ENCODE measurements around the gene CLEC19A.

The CLEC19A gene

GRCh38 chr16:19328364-19328763, 42.8 kb downstream of the CLEC19A start:
- DNase-seq (ENCODE audit: low spot score), result no peak

- DNase-seq (ENCODE audit: low spot score), result no peak
These were observed 44.4 kb downstream of the CLEC19A start for GRCh38 chr16:19329932-19330331.

GRCh38 chr16:19330841-19331397, 45.4 kb downstream of the CLEC19A start:
- no peak for DNase-seq (ENCODE audit: low spot score)

- DNase-seq (ENCODE audit: low spot score), result no peak
These were observed 46.3 kb downstream of the CLEC19A start for GRCh38 chr16:19331794-19332193.

- DNase-seq (ENCODE audit: low spot score), result no peak
These were observed 52.8 kb downstream of the CLEC19A start for GRCh38 chr16:19338335-19338734.

GRCh38 chr16:19344224-19344801, 58.8 kb downstream of the CLEC19A start:
- no peak for DNase-seq (ENCODE audit: low spot score)

GRCh38 chr16:19344980-19345379, 59.4 kb downstream of the CLEC19A start:
- no peak for DNase-seq (ENCODE audit: low spot score)

- no peak for DNase-seq (ENCODE audit: low spot score)
These were observed 60.9 kb downstream of the CLEC19A start for GRCh38 chr16:19346335-19346922.

- no peak for DNase-seq (ENCODE audit: low spot score)
These were observed 62.6 kb downstream of the CLEC19A start for GRCh38 chr16:19348125-19348524.

GRCh38 chr16:19348578-19349315, 63.2 kb downstream of the CLEC19A start:
- no peak for DNase-seq (ENCODE audit: low spot score)

GRCh38 chr16:19354371-19354770, 68.8 kb downstream of the CLEC19A start:
- no peak for DNase-seq (ENCODE audit: low spot score)

GRCh38 chr16:19356024-19356952, 70.8 kb downstream of the CLEC19A start:
- no peak for DNase-seq (ENCODE audit: low spot score)

- no peak for DNase-seq (ENCODE audit: low spot score)
These were observed 74.0 kb downstream of the CLEC19A start for GRCh38 chr16:19359556-19359955.
